EH (cell line): ENCODE data around the gene PRMT7.

Experiments
- DNase-seq: peaks from one replicate; pipeline ENCODE4 v3.0.0-alpha.2; 2015; ENCODE audit warnings: low read depth

The PRMT7 gene

DNA sequence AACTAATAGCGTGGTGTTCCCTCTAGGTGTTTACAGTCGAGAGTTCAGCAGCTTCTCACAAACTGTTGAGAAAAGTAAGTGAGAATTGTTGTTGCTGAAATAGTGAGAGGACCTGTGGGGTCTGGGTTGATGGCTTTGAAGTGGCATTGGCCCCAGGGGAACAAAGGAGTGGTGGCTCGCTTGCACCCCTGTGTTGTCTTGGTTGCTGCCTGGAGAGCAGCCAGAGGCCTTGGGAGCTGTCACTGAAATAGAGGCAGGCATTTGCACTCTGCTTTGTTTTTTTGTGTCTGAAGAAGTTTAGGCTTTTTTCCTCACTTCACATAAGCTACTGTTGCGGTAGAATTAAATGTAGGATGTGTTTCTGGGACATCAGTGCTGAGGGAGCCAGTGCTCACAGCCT, 36.8 kb downstream of the PRMT7 start:
- no peak for DNase-seq

DNA sequence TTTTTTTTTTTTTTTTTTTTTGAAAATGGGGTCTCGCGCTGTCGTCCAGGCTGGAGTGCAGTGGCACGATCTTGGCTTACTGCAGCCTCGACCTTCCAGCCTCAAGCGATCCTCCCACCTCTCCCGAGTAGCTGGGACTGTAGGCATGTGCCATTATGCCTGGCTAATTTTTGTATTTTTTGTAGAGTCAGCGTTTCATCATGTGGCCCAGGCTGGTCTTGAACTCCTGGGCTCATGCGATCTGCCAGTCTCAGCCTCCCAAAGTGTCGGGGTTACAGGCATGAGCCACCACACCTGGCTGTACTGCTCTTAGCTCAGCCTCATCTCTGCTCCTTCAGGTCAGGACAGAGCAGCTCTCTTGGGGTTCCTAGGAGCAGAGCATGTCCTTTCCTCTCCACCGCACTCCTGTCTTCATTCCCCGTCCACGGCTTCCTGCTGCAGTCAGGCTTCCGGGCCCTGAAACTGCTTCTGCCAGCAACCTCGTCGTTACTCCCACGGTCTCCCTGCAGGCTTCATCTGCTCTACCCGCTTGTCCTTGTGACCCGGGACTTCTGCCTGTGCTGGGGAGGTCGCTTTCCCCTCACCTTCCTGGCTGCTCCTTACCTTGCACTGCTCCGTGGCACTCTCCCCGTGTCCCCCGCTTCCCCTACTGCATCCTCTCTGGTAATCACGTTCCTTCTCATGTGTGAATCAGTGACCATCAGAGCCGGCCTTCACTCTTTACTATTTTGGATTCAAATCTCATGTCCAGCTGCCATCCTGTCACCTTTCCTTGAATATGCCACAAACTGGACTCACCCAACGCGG, 38.0 kb downstream of the PRMT7 start:
- DNase-seq = no peak

DNA sequence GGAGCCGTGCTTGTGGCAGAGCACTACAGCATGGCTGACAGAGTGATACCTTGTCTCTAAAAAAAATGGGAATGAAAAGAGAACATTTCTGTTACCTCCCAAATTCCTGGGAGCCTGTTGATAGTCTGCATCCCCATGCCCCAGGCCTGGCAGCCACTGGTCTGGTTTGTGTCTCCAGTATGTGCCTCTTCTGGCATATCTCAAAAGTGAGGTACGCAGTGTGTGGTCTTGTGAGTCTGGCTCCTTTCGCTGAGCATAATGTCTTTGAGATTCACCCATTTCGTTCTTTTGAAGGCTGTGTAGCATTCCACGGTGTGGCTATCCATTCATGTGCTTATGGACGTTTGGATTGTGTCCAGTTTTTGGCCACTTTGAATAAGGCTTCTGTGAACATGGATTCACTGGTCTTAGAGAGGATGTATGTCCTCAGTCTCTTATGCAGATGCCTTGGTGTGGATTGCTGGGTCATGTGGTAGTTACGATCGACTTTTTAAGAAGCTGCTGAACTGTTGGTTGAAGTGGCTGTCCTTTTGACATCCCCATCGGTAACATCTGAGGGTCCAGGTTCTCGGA, 39.1 kb downstream of the PRMT7 start:
- no peak for DNase-seq

GRCh38 chr16:68350813-68351350, 40.1 kb downstream of the PRMT7 start:
- no peak for DNase-seq

DNA sequence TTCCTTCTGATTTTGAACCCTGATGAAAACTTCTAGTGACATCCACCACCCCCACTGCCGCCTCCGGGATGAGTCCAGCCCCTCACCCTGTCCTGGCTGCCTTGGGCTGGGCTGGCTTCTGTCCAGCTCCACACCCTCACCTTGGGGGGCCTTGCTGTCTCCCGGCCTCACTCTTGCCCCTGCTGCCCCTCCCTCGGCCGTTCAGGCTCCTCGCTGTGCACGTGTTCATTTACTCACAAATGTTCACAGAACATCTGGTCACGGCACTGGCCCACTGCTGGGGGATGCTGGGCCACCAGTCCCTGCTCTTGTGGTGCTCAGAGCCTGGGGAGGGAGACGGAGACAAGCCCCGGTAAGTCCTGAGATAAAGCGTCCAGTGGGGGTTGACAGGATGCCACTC, 40.6 kb downstream of the PRMT7 start:
- DNase-seq = no peak

DNA sequence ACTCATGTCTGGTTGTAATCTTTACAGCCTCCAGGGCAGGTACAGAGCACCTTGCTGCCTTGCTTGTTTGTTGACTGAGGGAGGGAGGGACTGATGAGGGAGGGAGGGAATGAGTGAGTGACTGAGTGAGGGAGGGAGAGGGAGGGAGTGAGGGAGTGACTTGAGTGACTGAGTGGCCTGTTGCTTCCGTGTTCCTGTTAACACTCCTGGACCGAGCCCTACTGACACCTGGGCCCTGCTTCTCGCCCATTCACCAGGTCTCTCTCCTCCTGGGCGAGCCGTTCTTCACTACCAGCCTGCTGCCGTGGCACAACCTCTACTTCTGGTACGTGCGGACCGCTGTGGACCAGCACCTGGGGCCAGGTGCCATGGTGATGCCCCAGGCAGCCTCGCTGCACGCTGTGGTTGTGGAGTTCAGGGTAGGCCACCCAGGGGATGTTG, 41.2 kb downstream of the PRMT7 start:
- no peak for DNase-seq

DNA sequence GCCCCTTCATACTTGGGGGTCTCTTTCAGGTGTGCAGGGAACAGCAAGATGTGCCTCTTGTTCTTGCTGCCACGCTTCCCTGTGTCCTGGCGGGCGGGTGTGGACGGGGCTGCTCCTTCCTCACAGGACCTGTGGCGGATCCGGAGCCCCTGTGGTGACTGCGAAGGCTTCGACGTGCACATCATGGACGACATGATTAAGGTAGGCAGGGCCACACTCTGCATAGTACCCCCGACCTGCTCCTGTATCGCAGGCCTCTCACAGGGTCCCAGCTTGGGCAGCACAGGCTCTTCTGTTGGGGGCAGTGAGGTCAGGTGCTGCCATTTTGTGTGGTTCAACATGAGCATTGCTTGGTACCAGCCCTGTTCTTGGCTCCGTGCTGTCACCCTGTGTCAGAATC, 42.5 kb downstream of the PRMT7 start:
- DNase-seq = no peak

GRCh38 chr16:68354816-68355215, 44.0 kb downstream of the PRMT7 start:
- no peak for DNase-seq

DNA sequence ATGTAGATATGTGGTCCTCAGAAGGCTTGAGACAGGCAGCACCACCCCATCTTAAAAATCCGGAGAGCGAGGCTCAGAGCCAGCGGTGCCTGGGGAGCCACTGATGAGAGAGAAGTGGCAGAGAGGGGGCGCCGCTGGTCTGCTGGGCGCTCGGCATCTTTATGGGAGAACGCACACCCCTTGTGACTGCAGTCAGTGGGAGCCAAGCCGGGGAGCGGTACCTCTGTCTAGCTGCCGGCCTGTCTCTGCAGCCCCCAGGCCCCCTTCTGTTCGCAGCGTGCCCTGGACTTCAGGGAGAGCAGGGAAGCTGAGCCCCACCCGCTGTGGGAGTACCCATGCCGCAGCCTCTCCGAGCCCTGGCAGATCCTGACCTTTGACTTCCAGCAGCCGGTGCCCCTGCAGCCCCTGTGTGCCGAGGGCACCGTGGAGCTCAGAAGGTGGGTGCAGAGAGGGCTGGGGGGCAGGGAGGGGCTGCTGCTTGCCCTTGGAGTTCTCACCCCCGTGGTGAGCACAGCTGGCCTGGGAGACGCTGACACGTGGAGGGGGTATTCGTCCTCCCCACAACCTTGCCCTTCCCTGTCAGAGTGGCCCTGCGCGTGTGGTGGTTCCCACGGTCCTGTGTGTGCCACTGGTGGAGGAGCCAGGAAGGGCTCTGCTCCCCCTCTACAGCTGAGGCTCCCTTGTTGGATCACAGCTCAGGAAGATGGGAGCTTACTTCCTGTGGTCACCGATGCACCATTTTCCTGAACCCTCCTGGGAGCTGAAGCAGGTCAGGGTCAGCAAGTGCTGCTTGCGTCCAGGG, 44.8 kb downstream of the PRMT7 start:
- DNase-seq = no peak

- DNase-seq = no peak
Observed at GRCh38 chr16:68356249-68356918, 45.6 kb downstream of the PRMT7 start.

- DNase-seq = no peak
Observed at GRCh38 chr16:68356919-68357286, 46.1 kb downstream of the PRMT7 start.

DNA sequence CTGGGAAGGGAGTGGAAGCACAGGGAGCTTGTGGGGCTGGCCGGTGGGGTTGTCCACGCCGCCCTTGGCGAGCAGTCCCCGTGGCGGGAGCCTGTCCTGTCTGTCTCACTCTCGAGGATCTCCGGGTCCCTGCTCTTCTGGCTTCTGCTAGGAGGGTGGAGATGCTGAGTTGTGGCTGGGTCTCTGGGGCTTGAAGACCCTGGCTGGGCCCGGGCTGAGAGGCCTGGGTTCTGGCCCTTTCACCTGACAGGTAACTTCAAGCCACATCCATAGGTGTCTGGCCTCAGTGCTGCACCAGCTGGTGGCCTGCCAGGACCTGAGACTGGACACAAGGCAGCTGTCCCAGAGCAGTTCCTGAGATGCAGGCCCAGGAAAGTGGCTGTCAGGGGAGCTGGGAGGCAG, 46.7 kb downstream of the PRMT7 start:
- DNase-seq = no peak

- DNase-seq = no peak
Observed at GRCh38 chr16:68357923-68358322, 47.1 kb downstream of the PRMT7 start.

GRCh38 chr16:68358951-68359350, 48.1 kb downstream of the PRMT7 start:
- no peak for DNase-seq

DNA sequence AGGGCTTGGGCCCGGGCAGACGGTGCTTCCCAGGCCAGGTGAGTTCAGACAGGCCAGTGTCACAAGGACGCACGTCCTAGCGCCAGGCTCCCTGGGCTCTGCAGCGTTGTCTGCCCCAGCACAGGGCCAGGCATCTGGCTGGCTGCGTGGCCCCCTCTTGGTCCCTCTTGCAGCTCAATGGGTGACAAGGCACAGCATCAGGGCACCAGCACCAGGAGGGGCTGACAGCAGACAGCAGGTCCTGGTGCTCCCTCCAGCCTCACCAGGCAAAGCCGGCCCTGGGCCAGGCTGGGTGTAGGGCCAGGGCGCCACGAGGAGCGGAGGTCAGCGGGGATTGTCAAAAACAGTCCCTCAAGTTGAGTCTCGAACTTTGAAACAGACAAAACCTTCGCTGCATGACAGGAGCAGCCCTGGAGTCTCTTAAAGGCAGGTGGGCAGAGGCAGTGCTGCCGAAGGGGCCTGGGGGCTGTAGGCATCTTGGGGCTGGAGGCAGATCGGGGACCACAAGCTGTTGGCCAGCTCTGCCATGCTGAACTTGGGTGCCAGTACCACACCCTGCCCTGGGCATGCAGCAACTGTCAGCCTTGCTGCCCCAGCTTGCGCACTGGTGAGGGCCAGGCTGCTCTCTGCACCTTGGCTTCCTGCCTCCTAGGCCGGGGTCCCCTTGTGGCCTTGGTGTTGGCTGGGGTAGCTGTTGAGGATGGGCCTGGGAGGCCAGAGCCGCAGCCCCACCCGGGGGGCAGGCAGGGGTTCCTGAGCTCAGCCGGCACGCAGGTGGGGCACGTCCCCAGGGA, 48.8 kb downstream of the PRMT7 start:
- no peak for DNase-seq

DNA sequence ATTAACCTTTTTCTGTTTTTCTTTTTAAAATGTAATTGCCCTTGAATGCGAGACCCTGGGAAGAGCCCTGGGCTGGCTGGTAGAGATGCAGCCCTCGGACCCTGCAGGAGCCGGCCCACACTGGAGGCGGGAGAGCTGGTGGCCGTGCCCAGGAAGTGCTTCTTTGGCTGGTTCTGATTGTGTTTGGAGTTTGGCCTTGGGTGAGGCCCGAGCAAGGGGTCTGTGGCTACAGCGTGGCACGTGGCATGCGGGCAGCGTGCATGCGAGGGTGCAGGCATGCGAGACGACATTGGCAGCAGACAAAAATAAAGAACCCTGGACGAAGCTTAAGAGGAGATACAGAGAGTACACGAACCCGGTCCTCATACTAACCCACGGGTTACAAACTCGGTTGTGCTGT, 49.7 kb downstream of the PRMT7 start:
- DNase-seq = no peak

- no peak for DNase-seq
Observed at GRCh38 chr16:68360956-68361355, 50.1 kb downstream of the PRMT7 start.

GRCh38 chr16:68361485-68361884, 50.7 kb downstream of the PRMT7 start:
- DNase-seq = no peak

- DNase-seq = no peak
Observed at GRCh38 chr16:68362262-68362913, 51.6 kb downstream of the PRMT7 start.

DNA sequence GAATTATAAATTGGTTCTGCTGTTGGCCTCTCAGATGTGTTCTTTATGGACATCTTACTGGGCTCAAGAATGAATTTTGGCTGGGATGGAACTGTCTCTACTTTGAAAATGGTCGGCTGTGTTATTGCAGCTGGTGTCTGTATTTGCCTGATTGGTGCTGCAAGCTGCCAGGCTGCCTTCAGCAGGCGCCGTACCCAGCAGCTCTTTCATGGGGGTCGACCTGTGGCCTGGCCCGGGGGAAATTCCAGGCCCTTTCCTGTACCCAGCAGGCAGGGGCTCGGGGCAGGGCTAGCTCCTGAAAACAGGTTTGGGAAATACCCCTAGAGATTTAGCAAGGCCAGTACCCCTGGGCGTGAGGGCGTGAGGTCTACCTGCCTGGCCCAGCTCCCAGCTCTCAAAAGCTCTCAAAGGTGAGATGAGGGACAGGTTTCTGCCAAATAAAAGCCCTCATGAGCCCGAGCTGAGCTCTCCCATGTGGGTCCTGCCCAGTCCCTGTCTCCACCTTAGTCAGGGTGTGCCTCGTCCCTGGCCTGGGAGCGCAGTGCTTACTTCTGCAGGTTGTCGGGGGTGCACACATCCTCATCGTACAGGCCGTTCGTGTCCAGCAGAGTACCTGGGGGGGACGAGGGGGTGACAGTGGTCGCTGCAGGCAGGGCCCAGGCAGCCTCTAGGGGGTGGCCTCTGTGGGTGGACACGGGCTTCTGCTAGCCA, 52.3 kb downstream of the PRMT7 start:
- DNase-seq = no peak
